NCI-H187 treated with DMSO at 0.1 percent for 48 hours (cell line): Measurements from ENCODE around the gene GRID1.

ENCODE experiments used
- DNase-seq: peaks from one replicate; lab custom pipeline; 2025; lab: John Stamatoyannopoulos, UW

GRID1 gene

DNA sequence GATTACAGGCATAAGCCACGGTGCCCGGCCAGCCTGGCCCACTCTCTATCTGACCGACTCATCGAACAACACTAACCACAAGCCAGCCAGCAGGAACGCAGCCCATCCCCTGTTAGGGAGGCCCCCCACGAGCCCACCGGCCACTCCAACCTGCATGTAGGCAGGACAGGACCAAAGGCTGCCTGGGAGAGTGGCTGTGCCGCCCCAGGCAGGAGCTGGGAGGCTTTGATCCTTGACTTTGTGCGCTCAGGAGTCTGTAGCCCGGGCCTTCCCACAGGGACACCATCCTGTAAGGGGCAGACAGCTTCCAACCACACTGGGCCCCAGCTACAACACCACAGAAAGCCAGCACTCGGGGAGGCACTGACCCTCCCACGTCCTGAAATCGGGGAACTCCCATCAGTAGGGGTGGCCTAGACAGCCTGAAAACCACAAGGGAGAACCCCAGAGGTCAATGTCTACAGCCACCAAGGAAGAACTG lies 29.4 kb downstream of the GRID1 start:
- no peak for DNase-seq

DNA sequence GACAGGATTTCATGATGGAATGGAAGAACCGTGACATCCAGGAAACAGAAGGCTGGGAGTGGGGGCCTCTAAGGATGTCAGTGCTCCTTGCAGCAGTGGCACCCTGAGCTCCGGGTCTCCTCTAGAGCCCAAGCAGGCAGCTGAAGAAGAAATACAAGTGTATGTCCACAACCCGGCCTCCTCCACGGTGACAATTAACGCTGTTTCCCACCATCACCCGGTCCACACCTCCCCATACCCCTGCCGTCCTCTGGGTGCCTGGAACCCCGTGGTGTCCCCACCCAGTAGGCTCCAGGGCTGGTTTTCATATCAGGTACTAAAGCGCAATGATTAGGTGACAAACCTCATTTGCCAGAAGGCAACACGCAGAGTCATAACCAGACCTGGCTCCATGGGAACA lies 30.3 kb downstream of the GRID1 start:
- no peak for DNase-seq

DNA sequence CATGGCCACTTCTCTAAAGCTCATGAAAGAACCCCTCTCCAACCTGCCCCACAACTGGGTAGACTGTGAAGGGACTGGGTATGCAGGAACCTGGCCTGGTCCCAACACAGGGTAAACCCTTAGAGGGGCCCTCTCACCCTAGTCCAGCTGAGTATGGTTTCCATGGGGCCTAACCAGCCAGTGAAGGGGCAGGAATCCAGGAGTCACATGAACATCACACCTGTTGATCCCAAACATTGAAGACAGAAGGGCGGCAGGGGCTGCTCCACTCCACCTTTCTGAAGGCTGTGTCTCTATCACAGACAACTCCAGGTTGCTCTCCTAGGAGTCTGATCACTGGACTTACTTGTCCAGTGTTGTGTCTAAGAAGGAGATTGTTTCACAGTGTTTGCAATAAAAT lies 30.8 kb downstream of the GRID1 start:
- DNase-seq = no peak

DNA sequence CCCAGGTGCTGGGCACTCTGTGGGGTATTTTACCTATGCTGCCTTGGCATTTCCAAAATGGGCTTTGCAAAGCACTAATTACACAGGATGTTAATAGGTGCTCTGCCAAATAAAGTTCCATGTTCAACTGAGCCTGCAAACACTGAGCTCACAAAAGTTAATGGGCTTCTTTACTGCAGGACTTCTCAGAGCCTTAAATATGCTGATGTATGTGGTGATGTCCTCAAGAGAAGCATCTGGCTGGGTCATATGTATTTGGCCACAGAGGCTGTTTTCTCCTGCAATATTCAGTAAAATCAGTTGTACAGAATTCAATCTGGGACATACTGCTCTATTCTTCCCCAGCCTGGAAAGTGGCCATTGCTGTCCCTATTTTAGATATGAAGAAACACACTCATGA lies 31.3 kb downstream of the GRID1 start:
- DNase-seq = no peak

DNA sequence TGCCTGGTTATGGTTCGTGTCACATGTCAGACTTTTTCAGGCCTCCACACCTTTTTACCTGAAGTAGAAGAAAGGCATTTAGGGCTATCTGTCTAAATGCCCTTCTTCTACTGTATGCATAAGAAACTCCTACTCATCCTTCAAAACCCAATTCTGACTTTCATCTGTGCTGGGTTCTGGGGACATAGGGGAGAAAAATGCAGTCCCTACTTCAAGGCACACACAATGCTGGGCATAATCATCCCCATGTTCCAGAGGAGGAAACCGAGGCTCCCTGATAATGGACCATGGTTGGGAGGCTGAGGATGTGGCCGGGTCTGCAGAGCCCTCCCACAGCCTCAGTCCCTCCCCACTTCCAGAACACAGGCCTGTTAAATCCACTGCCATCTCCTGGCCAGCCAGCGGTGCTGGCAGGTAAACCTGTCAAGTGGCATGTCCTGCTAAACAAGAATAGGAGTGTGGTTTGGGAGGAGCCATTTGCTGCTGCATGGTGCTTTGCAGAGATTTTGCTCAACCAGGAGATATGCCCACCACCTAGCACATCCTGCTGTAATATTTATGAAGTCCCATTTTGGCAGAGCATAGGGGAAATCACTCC lies 32.0 kb downstream of the GRID1 start:
- DNase-seq = no peak

DNA sequence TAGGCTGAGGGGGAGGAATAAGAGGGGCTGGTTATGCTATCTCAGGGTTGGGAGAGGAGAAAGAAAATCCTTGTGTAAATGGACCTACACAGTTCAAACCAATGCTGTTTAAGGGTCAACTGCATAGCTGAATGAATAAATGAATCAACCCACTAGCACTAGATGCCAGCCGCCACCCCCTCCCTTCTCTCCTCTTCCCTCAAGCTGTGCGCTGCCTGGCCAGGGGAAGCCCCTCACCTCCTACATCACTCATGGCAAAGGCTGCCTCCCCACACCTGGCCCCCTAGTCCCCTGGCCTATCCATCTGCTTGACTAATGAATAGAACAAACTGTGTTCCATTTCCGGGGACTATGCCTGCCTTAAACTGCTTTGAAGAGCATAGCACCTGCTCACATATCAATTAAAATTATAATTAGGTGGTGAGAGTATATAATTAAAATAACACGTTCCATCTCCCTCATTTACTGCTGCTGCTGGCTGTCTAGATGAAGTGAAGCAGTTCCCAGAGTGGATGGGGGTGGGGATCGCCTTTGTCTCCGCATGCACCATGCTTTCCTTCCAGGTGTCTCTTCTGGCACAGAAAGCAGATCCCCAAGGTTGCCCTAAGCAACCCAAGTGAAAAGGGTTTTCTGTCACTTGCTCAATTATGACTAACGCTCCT lies 32.6 kb downstream of the GRID1 start:
- DNase-seq = no peak

DNA sequence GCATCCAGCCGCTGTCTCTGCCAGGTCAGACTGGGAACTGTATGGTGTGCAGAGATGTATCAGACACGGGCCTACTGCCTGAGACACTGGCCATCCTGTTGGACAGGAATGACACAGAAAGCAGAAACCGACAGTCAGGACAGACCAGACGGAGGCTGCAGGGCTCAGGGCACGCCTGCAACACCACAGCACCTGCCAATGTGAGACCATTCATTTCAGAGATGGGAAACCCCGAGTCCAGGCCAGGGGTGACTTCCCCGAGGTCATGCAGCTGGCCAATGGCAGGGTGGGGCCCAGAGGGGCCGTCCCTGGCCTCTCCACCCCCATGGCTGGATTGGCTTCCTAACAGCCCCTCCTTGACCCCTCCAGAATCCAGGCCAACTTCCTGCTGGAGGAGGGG lies 34.7 kb downstream of the GRID1 start:
- no peak for DNase-seq

DNA sequence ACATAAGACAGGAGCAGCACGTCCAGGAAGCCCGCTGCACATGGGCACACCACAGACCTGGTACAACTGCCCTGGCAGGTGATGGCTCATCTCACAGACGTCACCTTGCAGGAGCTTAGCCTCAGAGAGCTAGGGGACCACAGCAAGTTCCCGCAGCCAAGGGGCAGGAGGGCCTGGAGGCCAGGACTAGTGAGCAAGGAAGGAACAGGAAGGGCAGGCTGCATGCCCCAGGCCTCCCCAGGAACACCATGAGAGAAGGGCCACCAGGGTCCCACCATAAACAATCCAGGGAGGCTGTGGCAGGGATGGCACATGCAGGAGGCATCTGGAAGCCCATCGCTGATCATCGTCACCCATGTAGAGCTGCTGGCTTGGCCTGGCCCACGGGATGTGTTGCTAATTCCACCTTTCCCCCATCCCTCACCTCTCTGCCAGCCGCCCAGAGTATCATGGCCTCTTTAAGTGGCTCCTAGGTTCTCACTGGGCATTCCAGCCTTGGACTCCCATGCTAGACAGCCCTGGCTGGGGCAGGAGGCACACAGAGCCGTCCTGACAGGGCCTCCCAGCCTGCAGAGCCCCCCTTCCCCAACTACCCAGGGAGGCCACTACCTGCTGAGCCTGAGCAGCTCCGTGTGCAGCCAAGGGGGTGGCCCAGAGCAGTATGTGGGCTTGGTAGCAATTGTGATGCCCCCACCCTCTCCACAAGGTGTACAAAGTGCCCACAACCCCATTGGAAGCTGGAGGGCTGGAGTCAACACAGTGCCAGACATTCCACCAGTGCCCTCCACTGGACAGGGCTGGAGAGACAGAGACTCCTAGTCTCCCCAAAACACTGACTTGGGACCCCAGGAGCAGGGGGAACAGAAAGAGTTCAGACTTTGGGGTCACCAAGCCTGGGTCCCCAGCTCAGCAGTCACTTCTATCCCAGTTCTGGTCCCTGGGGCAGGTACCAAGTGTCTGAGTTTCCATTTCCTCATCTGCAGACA lies 35.5 kb downstream of the GRID1 start:
- no peak for DNase-seq

DNA sequence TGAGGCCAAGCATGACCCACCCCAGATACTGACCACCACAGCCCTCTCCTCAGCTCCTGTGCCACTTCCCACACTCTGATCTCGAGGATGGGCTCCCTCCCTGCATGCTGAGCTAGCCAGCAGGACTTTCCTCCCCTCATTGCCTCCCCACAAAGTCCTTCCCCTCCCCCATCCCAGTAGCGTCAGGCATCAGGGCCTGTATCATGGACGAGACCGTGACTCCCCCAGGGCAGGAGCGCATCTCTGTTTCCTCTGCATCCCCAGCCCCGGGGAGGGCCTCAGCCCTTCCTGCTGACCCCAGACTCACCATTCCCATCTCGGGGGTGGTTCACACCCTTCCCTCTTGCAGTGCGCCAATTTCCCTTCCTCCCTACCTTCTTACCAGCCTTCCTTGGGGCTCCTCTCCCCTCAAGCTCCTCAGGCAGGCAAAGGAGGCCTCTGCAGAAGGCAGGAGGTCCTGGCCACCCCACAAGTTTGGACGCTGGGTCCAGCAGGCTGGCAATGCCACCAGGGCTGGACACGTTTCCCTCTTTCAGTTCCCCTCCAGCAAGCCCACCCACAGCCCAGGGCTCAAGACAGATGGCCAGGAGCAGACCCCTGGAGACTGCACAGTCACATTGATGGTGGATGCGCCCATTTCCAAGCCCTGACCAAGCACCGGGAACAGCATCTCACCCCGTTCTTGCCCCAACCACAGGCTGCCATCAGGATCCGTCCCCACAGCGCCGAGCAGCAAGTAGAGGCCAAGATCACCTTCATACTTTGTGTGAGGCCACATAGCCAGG lies 36.5 kb downstream of the GRID1 start:
- DNase-seq = no peak

DNA sequence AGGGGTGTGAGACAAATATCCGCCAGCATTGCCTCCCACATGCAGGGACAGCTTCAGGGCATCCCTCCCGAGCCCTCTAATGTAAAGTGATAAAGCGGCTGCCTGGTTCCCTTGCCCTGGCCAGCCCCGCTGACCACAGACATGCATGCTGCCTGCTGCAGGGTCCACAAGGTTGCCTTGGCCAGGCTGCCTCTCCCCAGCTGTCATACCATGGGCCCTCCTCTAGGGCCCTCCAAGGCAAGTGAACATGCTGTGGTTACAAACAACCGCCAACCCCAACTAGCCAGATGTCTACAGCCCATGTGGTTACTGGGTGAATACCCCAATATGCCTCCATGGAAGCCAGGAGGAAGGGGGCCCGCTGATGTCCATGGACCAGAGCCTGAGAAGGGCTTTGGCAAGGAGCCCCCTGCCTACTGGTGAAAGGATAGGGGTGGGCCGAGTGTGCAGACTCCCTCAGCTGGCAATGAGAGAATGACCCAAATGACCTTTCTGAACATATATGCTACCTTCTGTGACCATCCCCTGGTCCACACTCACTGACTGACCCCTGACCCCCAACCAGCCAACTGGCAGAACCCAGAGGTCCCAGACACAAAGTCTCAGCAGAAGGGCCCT lies 37.4 kb downstream of the GRID1 start:
- no peak for DNase-seq

DNA sequence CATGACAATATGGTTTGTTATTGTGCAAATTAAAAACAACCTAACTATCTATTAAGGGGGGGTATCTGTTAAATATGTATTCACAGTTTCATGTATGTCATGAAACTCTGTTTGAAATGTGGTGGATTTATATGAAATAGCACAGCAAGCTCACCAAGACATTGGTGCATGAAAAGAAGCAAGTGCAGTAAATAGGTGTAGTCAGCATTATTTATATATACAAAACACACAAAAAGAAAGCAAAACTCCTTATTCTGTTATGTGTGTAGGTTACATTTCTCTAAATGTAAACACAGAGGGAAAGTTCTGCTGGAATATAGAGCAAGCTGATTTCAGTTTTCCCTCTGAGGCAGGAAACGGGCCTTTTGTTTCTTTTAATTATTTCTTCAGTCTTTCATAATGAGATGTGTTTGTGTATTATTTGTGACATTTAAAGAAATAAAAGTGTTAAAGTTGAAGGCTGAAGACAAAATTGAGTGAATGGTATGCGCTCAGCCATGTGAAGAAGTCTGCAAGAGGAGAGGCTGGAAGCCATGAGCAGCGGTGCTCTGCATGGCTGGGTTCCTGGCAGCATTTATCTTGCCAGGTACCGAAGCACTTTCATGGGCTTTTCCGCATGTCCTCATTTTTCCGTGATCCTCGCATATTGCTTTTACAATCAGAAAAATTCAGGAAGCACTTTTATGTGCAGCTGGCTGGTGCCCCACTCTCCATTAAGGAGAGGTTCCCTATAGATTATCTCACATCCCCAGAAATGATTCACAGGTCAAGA lies 38.5 kb downstream of the GRID1 start:
- DNase-seq = no peak

DNA sequence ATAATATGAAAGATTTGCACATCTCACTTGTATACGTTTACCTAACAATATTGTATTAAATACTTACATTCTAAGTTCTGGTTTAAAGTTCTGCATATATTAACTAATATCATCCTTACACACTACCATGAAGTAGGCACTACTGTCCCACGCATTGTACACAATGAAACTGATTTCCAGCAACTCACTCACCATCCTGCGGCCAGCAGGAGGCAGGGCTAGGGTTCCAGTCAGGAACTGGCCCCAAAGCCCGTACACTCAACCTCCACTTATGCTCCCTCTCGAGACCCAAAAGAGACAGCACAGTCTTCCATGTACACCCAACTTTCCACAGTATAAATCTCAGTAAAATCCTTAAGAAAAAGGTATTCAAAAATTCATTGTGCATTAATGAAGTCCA lies 41.4 kb downstream of the GRID1 start:
- no peak for DNase-seq

DNA sequence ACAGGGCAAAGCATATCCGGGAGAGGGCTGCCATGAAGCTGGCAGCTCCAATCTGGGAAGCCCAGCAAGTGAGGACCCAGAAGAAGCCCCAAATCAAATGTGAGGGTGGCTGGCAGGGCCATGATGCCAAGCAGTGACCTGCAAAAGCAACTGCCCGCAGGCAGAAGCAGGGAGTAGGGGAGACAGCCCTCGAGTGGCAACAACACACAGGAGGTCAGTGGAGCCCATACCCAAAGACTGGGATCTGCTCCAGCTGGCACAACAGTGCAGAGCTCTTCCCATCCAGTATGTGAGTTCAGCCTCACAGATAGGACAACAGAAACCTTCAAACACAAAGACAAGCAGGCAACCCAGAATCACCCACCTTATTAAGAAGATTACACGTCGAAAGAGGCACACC lies 45.0 kb downstream of the GRID1 start:
- DNase-seq = no peak

DNA sequence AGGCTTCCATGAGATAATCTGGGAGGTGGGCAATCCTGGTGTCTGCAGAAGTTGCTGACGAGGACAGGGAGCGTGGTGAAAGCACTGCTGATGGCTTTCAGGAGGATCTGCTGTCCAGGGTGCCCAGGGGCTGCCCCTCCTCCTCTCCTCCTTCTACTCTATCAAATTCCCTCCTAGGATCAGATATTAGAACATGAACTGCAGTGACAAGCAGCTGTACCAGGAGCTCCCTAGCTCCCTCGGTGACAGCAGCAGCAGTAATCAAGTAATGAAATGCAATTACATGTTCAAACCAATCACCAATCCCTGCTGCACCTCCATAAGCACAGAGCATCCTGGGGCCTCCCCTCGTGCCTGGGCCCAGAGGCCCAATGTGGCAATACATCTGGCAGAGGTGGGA lies 46.9 kb downstream of the GRID1 start:
- DNase-seq = no peak

DNA sequence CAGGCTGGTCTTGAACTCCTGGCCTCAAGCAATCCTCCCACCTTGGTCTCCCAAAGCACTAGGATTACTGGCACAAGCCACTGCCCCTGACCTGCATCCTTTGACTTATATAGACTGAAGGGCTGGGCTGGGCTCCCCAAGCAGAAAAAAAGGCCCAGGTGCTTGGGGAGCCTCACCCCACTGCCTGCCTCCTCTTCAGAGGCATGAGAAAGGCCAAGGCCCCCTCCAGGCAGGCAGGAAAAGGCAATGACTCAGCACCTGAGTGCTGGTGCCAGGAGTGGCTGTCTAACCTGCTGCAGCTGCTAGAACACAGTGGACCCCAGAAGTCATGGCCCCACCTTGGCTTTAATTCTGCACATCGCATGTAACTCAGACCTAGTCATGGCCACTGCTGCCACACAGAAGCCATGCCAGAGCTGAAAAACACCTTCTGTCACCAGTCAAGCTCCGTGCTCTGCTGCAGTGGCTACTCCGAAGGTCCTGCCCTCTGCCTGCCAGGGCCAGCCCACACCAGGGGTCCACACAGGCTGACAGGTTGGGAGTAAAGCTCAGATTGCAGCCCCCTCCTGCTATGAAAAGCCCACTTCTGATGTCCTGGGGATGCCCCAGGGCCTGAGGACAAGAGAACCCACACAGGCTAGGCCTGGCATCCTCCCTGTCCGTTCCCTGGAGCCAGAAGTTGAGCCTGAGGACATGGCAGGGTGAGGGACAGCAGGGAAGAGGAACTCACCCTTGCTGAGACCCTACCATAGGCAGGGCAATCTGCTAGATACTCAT lies 48.5 kb downstream of the GRID1 start:
- no peak for DNase-seq

DNA sequence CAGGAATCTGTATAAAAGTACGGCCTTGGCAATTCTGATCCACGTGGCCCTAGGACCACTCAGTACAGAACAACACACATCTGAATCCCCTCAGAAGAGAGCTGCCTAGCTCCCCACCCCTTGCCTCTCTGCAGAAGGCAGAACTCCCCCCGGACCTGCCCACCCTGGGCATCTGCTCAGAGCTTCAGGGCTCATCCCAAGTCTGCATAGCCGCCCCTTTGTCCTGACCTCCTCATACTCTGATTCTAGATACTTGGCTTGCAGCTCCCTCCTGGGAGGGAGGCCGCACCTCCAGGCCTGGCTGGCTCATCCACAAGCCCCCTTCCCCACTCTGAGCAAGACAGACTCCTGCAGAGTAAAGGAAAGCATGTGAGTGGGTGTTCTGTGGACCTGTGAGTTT lies 49.6 kb downstream of the GRID1 start:
- DNase-seq = no peak

DNA sequence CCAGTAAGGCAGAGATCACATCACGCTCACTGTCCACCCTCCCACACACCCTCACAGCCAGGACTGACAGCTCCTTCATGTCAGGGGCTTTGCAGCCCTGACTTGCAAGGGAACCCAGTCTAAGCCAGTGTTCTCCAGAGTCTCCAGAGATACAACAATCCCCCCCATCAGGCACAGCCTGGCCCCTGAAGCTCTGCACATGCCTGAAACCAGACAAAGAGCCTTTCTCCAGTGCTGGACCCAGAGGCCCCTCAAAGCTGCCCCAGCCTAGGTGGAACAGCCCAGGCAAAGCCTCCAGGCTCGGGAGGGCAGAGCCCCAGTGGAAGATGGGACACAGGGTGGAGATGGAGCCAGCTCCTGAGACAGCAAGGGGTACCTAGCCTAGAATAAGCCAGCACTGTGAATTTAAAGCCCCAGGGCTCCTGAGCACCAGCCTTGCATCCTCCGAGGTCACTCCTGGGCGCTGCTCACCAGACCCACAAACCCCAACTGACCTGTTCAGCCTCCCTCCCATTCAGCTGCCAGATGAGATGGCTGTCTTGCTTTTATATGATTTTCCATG lies 50.2 kb downstream of the GRID1 start:
- no peak for DNase-seq

DNA sequence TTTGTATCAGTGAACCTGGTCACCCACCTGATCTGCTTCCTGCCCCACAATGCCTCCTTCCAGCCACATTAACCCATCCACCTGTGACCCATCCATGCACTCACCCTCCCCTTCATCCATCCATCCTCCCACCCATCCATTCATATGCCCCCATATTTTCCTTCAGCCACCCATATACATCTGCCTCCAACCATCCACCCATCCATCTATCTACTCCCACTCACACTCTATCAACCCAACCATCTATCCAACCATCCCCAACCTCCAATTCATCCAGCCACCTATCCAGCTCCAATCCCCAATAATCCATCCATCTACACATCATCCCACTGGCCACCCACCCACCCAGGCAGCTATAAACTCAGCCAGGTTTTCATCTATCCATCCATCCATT lies 51.0 kb downstream of the GRID1 start:
- DNase-seq = no peak

DNA sequence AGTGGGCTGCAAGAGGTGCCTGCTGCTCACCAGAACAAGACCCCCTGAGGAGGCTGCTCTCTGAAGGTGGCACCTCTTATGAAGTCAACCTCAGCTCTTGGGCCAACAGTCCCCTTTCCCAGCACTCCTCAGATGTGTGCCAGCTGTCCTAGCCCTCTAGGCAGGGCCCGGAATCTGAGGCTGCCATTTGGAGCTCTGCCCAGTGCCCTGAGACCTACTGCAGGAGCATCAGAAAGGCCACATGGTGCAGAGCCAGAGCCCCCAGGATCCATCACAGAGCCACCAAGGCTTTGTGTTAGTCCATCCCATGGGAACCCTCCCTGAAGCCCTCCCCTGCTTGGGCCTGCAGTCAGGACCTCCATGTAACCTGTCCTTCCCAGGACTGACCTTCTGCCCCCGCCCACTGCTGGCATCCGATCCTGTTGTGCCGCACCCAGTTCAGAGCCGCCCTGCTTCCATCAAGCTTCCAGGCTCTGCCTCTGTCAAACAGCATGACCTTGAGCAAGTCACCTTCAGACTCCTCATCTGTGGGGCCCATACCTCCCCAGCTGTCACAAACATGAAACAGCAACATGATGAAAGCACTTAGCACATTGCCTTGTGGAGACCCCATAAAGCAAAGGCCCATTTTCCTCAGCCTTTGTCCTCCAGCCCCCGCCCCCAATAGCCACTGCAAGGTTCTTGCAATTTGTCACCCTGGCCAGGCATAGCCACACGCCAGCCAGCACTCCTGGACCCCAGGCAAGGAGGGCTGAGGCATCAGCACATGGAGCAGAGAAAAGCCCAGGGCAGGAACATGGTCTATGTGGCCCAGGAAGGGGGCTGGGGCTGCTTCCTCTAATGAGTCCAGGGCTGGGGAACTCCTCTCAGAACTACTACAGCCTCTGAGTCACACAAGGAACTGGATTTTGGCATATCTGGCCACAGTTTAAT lies 51.7 kb downstream of the GRID1 start:
- DNase-seq = no peak
